ENCODE measurements around the gene OSBPL10.

OSBPL10 gene

DNA sequence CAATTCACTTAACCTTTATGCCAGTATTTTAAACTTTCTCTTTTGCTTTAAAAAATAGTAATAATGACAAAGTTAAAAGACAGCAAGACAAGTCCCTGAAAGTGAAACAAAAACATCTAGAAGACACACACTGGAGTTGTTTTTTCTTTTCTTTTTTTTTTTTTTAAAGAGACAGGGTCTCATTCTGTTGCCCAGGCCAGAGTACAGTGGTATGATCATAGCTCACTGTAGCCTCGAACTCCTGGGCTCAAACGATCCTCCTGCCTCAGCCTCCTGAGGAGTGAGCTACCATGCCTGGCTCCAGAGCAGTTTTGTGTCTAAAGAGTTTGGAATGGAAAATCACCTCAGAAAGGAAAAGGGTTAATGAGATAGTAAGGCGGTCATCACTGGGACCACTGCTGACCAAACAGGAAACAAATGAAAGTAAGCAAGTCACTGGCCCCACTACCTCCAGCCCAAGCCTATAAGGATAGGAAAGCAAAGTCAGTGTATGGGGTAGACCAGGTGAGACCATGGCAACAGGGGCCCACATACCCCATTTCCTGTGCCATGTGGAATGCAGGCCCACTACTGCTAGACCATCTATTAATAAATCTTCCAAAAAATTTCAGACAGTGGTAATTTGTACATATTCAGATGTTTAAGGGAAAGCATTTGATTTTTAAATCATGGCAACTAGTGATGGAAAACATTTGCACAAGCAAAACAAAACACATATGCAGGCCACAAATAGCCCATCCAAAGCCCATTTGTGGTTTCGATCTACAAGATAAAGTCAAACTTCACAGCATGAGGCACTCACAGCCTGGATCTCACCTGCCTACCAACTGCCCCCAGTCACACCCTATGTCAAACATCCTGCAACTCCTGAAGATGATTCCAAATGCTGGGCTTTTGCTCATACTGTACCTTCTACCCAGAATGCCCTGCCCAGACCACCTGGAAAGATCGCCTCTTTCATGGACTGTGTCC, 62.6 kb downstream of the OSBPL10 start:
- no peak for DNase-seq

DNA sequence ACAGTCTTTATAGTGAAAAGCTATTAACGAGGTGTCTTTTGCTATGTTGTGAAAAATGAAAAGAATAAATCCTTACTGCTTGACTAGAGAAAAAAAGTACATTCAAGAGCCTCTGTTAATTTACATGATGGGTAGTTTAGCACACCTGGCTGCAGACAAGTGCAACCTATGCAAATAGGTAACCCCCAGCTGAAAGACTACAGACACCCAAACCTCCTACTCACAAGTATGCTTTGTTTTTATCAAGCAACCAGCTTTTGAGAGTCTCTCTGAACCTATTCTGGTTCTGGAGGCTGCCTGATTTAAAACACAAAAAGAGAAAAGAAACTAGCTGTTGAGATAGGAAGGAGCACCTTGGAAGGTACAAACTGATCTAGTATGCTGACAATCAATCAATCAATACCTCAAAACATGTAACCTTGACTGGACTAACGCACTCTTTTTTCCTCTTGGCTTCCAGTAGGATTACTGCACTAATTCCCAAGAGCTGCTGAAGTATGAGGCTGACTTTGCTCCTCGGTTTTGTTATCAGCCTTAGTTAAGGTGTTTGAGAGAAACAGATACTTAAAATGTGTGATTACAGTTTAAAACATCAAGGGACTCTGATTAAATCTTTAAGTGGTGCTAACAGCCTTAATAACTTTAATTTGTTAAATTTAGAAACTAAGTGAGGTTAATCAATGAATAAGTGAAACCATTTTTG, 63.6 kb downstream of the OSBPL10 start:
- no peak for DNase-seq

DNA sequence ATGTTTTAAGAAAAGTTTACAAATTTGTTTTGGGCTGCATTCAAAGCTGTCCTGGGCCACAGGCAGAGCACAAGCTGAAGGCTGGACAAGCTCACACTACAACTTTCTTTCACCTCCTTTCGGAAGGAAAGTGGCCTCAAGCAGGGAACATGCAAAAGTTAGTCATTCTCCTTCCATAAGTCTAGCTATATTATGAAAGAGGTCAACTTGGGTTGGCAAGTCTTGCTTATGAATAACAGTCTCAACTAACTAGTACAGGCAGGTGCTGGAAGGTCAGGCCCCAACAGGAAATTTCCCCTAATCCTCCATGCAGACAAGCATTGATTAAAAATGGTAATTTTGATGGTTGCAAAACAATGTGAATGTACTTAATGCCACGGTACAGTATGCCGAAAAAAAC, 69.4 kb downstream of the OSBPL10 start:
- DNase-seq, result no peak

DNA sequence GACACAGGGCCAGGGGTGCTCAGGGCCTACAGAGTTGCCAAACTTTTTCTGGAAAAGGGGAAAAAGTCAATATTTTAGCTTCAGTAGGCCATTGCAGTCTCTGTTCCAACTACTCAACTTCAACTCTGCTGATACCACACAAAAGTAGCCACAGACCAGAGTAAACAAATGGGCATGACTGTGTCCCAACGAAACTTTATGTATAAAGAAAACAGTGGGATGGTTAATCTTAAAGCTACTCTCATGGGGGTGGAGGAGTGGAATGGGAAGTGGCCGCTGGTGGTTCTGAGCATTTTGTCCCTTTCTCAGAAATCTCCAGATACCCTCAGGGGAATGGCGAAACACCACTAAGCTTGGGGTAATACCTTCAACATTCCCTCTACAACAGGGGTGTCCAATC, 69.9 kb downstream of the OSBPL10 start:
- no peak for DNase-seq

DNA sequence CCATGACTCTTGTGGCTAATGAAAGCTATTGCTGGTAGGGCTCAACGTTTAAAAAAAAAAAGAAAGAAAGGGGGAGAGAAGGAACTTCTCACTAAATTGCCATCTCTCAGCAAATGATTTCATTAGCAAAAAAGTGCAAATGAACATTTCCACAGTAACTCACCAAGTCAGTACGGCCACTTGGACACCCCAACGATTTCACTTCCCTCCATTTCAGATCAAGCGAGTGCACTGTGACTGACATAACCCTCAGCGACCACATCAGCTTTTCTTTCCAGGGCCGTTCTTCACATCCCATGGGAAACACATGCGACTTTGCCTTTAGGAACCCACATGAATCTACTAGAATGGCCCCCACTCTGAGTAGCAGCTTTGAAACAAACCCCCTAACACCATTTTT, 71.6 kb downstream of the OSBPL10 start:
- DNase-seq, result no peak

DNA sequence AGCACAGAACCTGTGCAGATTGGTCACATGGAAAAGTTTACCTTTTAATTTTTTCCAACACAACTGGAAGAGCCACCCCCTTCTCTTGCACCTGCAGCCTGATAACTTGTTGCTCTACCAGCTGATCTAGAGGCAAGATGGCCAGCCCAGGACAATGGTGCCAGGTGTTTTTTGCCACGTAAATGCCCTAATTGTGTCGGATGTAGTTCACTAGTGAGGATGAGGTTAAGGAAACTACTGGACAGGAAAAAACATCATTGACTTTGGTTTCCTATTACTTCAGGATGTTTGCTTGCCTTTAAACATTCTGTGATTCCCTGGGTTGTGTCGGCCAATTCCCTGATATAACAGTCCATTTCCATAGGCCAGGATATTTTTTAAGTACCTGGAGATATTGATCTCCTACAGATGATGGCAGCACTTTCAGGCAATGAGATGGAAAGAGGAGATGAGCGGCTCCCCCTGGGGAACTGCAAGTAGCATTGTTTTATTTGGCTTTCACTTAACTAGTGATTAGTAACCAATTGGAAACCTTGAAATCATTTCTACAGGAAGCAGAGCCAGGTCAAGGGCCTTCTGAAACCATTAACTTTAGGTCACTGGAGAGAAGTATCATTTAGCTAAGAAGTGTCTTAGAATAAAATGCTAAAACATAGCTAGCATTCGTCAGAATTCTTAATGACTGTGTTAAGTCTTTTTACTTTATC, 72.5 kb downstream of the OSBPL10 start:
- DNase-seq, result no peak

DNA sequence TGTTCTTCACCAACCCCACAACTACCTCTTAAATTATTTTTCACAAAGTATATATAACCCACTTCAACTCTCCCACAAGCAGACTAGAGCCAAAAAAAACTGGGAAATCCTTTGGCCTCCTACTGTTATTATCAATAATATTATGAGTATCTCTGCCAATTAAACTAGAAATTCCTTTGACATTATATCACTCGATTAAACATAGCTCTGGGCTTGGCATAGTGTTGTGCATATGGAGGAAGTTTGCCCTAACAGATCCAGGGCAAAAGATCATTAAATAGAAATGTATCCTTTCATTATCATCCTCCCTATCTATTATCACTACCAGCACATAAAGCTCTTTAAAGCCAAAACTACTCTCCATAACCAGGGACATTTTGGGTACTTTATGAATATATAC, 74.9 kb downstream of the OSBPL10 start:
- DNase-seq, result no peak

DNA sequence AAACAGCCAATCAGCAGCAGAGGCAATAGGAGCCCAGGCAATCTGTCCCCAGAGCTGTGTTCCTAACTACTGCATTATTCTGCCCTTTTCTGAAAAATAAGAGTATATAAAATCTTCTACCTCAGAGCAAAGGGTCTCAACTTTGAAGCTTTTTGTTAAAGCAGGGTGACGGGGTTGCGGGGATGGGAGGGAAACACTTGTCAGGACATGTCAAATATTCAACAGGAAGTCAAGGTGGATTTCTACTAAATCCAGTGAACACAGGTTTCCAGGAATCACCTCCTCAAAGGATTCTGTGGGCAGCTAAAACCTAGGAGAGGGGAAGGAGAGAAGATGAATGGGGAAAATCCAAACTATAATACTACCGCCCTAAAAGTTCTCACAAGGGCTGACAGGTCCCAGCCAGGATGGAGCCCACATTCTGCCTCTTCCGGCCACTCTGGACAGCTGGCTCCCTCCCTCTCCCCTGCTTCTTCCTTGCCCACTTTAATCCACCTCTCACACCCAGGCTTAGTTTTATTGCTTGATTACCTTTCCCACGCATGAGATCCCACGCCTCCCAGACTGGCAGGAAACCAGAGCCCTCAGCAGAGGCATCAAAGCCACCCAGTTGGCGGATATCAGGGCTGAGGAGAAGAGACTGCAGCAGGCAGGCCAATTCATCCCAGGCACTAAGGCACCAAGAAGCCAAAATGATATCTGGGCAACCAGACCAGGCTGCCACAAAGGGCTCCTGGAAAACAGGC, 77.2 kb downstream of the OSBPL10 start:
- no peak for DNase-seq

DNA sequence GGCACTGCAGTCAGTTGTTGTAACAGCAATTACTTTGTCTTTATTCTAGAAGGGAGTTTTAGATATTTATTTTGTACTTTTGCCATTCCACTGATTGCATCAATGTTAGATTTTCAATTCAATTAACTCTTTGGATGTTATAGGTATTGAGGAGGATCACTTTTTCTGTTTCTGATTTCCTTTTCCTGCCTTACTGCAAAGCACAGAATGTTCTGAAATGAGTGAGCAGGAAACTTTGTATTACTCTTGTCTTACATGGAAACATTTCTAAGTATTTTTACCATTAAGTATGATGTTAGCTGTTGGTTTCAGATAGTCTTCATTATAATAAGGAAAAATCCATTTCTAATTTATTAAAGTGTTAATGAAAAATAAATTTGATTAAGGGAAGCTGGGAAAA, 80.5 kb downstream of the OSBPL10 start:
- no peak for DNase-seq

DNA sequence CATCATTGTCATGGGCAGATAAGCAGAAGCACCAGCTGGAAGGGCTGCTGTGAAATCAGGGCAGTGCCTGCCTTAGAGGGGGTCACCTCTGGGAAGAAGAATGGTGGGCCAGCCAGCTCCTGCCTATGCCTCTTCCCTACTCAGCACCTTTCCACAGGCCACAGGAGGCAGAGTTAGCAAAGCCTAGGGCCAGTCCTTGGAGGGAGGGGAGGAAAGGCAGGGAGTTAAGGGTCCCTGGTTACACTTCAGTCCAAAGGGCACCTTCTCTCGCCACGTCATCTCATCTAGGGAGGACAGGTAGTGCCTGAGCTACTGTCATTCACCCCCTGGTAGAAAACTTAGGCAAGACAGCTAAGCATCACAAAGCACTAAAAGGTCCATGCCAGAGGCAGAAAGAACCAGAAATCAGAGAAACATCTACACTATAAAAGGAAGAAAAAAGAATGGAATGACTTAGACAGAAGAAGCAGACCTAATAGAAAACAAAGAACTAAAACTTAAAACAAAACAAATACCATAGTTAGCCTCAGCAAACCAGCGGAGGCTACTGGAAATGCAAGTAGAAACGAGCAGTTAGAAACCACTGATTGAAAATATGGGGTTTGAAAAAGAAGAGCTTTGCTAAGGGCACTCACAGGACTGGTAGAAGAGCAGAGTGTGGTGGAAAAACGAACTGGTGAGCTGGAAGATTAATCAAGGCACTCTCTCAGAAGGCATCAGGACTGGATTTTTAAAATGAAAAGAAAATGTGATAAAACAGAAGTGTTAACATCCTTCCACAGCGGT, 84.2 kb downstream of the OSBPL10 start:
- DNase-seq, result no peak

DNA sequence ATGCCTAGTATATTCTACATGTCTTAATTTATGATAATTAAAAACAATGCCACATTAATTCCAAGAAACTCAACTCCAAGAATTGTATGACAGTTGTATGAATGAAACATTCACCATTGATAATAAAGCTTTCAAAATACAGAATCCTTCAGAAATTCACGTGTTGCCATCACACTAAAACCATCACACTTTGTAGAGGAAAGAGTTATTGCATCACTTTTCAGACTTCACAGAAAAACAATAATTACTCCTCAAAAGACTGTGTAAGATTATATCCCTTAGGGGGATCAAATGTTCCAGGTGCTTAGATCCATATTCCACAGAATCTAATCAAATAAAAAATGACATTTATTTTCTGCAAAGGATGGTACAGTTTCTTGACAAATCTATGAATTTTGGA, 85.0 kb downstream of the OSBPL10 start:
- DNase-seq, result no peak

DNA sequence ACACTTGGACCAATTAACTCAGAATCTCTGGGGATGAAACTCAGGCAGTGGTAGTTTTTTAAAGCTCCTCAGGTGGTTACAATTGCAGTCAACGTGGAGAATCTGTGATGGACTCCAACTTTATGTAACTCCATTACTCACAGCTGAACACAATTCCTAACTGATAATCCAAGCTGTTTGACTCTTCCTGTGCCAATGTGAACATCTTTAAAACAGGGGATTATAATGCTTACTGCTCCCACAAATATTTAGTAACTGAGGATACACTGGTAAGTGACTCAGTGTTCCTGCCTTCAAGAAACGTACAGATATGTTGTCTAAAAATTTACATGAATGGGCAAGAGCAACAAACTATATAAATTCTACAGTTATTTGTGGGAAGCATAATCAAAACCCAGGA, 85.6 kb downstream of the OSBPL10 start:
- DNase-seq, result no peak

DNA sequence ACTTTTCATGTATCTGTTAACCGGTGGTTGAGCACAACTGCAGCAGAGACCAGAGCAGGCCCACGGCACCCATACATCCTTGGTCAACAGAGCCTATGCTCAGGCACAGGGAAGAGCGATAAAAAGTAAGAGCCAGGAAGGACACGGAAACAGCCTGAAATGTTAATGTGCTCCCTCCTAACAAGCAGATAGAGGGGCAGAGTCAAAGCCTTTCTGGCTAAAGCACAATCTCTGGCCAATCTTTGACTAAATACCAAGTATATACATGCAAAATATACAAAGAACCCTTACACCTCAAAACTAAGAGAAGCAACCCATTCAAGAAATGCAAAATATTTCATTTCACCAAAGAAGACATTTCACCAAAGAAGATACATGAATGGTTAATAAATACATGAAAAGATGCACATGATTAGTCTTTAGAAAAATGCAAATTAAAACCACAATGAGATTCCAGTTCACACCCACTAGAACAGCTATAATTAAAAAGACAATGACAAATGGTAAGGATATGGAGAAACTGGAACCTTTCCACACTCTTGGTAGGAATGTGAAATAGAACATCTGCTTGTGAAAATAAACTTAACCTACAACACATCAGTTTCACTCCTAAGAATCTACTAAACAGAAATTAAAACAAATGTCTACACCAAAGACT, 88.0 kb downstream of the OSBPL10 start:
- DNase-seq, result no peak

DNA sequence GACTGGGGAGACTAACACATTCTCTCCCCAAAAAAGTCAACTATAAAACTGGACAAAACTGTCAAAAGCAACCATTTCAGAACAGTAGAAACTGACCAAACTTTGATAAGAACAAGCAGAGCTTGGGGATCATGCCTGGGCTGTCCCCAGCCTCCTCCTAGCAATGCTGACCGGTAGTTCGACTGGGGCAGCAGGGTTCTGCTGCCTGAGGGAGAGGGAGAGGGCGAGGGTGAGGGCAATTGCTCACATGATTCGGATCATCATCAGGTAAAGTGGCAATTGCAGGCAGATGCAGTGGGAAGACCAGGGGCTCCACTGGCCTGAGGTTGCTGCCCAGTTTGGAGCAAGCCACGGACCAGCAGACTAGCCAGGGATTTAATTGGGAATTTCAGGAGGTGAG, 88.6 kb downstream of the OSBPL10 start:
- no peak for DNase-seq

DNA sequence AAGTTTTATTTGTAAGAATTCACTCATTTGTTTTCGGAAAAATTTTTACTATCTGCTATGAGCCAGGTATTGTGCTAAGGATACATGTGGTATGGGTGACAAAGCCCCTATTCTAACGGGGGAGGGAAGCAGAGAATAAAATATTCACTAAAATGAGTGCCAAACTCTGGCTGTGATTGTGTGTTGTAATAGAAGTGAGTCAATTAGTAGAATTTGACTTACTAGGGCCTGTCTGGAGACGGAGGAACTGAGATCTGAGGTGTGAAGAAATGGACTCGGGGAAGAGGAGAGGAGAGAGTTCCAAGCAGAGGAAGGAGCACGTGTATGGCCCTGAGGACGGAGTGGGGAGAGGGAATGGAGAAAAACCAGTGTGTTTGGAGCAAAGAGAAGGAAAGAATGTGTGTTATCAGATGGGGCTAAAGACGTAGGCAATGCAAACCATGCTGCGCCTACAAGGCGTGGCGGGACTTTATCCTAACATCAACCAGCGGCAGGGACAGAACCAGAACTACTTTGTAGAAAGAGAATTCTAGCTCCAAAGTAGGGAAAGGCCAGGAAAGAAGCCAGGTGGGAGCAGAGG, 89.1 kb downstream of the OSBPL10 start:
- no peak for DNase-seq

DNA sequence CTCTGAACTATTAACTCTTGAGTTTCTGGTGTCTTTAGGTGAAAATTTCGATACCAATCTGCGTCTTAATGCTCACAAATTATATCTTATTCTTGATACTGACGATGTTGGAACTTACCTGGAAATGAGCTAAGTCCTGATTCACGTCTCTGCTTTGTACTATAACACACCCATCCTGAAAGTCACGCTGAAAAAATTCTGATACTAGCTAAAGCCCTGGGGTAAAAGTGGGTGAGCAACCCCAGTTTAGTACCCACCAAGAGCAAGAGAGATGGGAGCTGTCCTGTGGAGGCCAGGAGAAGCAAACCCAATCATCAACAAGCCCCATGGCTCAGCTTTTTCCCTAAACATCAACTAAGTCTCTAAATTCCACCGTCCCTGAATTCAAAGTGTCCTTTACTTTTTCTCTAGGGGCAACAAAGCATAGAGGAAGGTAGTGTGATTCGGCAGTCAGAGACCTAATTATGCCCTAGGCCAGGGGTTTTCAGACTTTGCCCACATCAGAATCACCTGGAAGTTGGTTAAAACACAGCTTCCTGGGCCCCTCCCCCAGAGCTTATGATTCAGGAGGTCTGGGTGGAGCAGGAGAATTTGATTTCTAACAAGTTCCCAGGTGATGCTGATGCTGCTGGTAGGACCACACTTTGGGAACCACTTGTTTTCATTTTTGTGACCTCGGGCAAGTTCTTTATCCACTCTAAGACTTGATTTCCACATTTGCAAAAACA, 90.2 kb downstream of the OSBPL10 start:
- no peak for DNase-seq

DNA sequence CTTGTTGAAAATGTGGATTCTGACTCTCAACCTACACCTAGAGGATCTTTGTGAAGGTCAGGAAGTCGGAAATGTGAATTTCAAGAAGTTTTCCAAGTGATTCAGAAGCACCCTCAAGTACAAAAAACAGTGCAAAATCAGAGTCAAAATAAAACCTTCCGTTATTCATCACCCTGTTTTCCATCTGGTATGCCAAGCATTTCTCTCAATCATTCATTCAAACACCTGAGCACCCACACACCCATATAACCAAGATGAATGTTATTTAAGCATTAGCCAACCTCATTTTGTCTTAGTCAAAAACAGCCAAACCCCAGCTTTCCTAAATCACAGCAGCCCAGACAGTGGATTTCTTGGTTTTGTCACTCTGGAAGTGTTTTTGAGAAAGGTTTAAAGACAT, 91.1 kb downstream of the OSBPL10 start:
- no peak for DNase-seq

DNA sequence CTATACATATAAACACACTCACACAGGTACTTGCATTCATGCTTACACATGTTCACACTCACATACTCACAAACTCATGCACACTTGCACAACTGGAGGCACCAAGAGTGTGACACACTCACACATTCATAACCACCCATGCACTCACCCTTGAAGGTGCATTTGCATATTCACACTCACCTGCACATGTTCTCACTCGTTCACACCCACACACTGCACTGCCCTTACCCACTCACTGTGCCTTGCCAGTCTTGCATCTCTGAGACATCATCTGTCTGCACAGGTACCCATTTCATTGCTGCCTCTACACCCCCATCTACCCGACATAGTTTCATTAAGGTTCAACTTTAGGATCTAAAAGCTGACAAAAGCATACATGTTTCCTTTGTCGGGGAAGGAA, 95.8 kb downstream of the OSBPL10 start:
- DNase-seq, result no peak

DNA sequence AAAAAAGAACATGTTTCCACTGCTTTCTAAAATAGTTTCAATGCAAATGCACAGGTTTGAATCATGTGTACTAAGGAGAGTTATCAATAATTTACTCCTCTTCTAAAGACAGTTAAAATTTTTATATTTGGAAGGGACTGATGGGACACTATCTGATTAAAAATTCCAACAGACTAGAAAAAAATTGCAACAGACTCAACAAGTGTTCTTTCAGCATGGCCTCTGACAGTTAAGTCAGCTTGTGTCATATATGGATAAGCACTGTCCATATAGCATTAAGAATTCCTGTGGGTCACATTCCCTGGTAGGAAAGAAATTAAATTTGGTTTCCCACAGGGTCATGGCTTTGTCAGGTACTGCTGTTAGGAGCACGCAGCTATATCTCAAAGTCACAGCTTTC, 96.8 kb downstream of the OSBPL10 start:
- no peak for DNase-seq

DNA sequence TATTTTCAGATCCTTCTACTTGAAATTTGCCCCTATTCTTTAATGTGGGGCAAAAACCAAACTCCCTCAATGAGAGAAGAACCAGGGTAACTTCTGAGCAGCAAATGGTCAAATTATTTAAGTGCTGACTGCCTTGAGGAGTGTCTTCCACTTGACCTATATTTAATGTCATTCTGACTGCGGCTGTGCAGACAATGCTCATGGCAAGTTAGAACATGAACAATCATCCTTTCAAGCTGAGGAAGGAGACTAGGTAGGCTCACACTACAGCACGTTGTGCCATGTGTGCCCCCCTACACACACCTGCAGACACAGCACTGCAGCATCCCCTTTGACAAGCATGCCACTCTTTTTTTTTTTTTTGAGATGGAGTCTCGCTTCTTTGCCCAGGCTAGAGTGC, 98.2 kb downstream of the OSBPL10 start:
- no peak for DNase-seq
